K562 (cell line): ENCODE data around the gene PRKCB. TPM values are rescaled to one million over a fixed set of nuclear protein-coding genes. Genes with fewer than 3 reads are reported as not detected.

Source experiments
- CEBPB ChIP-seq: fragments of 450-650 bp; IDR thresholded peaks from 2 replicates; pipeline ENCODE4 v1.6.1; 2016; ENCODE audit warnings: missing genetic modification characterization, missing compliant biosample characterization
- CGGBP1 ChIP-seq: fragments of 250-450 bp; sonication (Bioruptor Pico); IDR thresholded peaks from 2 replicates; pipeline ENCODE4 v1.9.0; 2021; ENCODE audit warnings: mild to moderate bottlenecking
- FOXA3 ChIP-seq, 2 experiments: fragments of 450-650 bp in 1 of 2; sonication (generic) in 1 of 2; formaldehyde crosslinking; IDR thresholded peaks in 1 of 2; conservative IDR thresholded peaks in 1 of 2; 2 replicates each; pipeline versions ENCODE4 v1.4.0 to v1.8.0; 2020 to 2022; ENCODE audit warnings: mild to moderate bottlenecking in 2 of 2, missing genetic modification reagents in 1 of 2
- FOXJ3 ChIP-seq: sonication (generic); formaldehyde crosslinking; IDR thresholded peaks from 2 replicates; pipeline ENCODE4 v1.4.0; 2020; ENCODE audit warnings: mild to moderate bottlenecking, missing genetic modification reagents
- GABPB2 ChIP-seq: fragments of 250-450 bp; sonication (Bioruptor Pico); conservative IDR thresholded peaks from 2 replicates; pipeline ENCODE4 v1.5.1; 2021; ENCODE audit warnings: mild to moderate bottlenecking
- HNRNPK ChIP-seq: fragments of 200-400 bp; formaldehyde crosslinking; IDR thresholded peaks from one replicate; pipeline ENCODE4 v1.6.1; 2018; ENCODE audit warnings: mild to moderate bottlenecking, low read depth, low read length; ENCODE audit not compliant: poor library complexity, severe bottlenecking
- MCM2 ChIP-seq: fragments of 450-650 bp; IDR thresholded peaks from 2 replicates; pipeline ENCODE4 v1.6.1; 2017; ENCODE audit warnings: low read depth, mild to moderate bottlenecking
- RBFOX2 ChIP-seq: fragments of 200-400 bp; formaldehyde crosslinking; IDR thresholded peaks from 2 replicates; pipeline ENCODE4 v1.6.1; 2017; ENCODE audit warnings: low read depth, mild to moderate bottlenecking, low read length, moderate library complexity
- RCOR1 ChIP-seq, 2 experiments: IDR thresholded peaks; 2 replicates each; pipeline ENCODE4 v1.6.1; 2012; ENCODE audit warnings: low read depth in 2 of 2, low read length in 2 of 2, borderline replicate concordance in 1 of 2, improper control_type of control experiment in 1 of 2
- TBP ChIP-seq: optimal IDR thresholded peaks from 2 replicates; pipeline ENCODE3; 2011; ENCODE audit warnings: low read depth, low read length, improper control_type of control experiment
- ZNF212 ChIP-seq: fragments of 450-650 bp; formaldehyde crosslinking; IDR thresholded peaks from 2 replicates; pipeline ENCODE4 v1.4.0; 2020; ENCODE audit warnings: mild to moderate bottlenecking
- ZNF354B ChIP-seq: fragments of 250-450 bp; sonication (Bioruptor Pico); IDR thresholded peaks from 2 replicates; pipeline ENCODE4 v1.4.0; 2020
- ZNF586 ChIP-seq: fragments of 450-650 bp; formaldehyde crosslinking; conservative IDR thresholded peaks from 2 replicates; pipeline ENCODE4 v1.4.0; 2020; ENCODE audit warnings: mild to moderate bottlenecking, moderate library complexity
- polyA plus RNA-seq, 8 experiments: library from polyadenylated mRNA; depleted of rRNA in 4 of 8; stranded (reverse) in 5 of 8; unstranded in 3 of 8; fragments of >200 nt; fragmentation: Nextera tagmentation in 2 of 8; fragmentation: Illumina TruSeq in 1 of 8; extraction: Ambion mirVana in 2 of 8; extraction: Trizol in 1 of 8; gene quantifications; 2 replicates each; pipeline versions ENCODE4 v1.2.1 to v1.2.3, GENCODE V29; 2011 to 2014; ENCODE audit warnings: inconsistent platforms in 1 of 8, missing spikeins in 1 of 8
- total RNA-seq, 7 experiments: library from RNA; depleted of rRNA in 6 of 7; stranded (reverse); fragments of >200 nt in 6 of 7; fragmentation: Illumina TruSeq in 2 of 7; extraction: Trizol in 2 of 7; gene quantifications; 2 replicates each; pipeline versions ENCODE4 v1.2.1 to v1.2.3, GENCODE V29; 2011 to 2021; ENCODE audit warnings: low replicate concordance in 1 of 7
- TF ChIP-seq, protein P1 (sequence below): fragments of 450-650 bp; IDR thresholded peaks from 2 replicates; pipeline ENCODE4 v1.6.1; 2014; ENCODE audit warnings: low read depth, mild to moderate bottlenecking, moderate library complexity, borderline replicate concordance
- TF ChIP-seq, protein P2 (sequence below), 2 experiments: fragments of 450-650 bp; formaldehyde crosslinking in 1 of 2; IDR thresholded peaks; 2 replicates each; pipeline versions ENCODE4 v1.4.0 to v1.6.1; 2014 to 2020; ENCODE audit warnings: mild to moderate bottlenecking in 2 of 2, borderline replicate concordance in 1 of 2, low read depth in 1 of 2

PRKCB gene
- total and polyA plus RNA-seq, 9 of the 15 experiments (the other 6 are each of a cell fraction or from before 2014, with no cell fraction given): 49.9 to 276 (median 148) TPM

DNA sequence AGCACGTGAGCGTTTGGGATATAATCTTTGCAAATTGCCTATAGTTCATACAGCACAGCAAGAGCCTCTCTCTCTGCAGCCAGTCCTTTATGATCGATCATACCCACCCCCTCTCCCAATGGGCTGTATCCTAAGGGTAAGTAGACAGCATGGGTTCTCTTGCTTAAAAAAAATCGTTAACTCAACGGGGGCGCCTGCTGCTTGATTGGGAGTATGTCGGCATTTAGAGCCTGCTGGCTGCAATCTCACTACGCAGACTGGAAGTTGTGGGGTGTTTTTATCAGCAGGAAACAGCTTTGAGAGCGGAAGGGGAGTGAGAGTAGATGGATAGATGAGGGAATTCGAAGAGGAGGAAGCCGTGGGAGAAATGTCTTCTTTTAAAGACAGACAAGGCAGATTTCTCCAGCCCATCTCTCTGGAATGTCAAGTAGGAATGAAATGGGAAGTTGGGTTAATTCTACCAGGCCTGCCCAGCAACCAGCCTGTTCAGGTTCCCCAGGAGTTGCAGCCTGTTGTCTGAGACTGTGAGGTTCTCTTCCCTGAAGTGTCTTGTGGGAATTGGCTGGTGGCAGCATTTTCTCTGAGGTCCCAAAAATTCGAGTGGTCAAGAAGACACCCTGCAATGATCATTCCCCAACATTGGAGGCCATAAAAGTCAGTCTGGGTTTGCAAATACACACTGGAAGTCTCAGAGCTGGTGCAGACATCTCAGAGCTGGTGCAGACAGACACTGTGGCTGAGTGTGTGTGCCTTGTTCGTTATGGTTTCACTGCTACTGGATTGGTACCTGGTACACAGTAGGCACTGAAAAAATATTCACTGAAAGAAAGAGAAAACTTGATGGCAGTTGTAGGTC lies 65.6 kb downstream of the PRKCB start (continued):
- TF ChIP-seq, protein P1, sequence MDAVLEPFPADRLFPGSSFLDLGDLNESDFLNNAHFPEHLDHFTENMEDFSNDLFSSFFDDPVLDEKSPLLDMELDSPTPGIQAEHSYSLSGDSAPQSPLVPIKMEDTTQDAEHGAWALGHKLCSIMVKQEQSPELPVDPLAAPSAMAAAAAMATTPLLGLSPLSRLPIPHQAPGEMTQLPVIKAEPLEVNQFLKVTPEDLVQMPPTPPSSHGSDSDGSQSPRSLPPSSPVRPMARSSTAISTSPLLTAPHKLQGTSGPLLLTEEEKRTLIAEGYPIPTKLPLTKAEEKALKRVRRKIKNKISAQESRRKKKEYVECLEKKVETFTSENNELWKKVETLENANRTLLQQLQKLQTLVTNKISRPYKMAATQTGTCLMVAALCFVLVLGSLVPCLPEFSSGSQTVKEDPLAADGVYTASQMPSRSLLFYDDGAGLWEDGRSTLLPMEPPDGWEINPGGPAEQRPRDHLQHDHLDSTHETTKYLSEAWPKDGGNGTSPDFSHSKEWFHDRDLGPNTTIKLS: peak; percentile 53; the same call in 1 of the 2 replicates
- TF ChIP-seq CEBPB (tag) (peak; percentile 60), FOXJ3 (CRISPR knock-in tag) (no peak), ZNF586 (CRISPR knock-in tag) (no peak), ZNF212 (CRISPR knock-in tag) (no peak), HNRNPK (no peak), RCOR1 (IDR thresholded peaks at IDR 0.05; ENCODE audit: borderline replicate concordance in 1 of 2, low read depth in 2 of 2, low read length in 2 of 2) (peak; percentile 93 to 95; a peak in 3 of 4 replicates), TBP (peak; percentile 42), RBFOX2 (peak; percentile 64), MCM2 (no peak), ZNF354B (no peak), GABPB2 (no peak), CGGBP1 (CRISPR knock-in tag) (no peak), FOXA3 (CRISPR knock-in tag; conservative IDR thresholded peaks at IDR 0.05 in 1 of 2, IDR thresholded peaks at IDR 0.05 in 1 of 2) (no peak)
- TF ChIP-seq, protein P2, sequence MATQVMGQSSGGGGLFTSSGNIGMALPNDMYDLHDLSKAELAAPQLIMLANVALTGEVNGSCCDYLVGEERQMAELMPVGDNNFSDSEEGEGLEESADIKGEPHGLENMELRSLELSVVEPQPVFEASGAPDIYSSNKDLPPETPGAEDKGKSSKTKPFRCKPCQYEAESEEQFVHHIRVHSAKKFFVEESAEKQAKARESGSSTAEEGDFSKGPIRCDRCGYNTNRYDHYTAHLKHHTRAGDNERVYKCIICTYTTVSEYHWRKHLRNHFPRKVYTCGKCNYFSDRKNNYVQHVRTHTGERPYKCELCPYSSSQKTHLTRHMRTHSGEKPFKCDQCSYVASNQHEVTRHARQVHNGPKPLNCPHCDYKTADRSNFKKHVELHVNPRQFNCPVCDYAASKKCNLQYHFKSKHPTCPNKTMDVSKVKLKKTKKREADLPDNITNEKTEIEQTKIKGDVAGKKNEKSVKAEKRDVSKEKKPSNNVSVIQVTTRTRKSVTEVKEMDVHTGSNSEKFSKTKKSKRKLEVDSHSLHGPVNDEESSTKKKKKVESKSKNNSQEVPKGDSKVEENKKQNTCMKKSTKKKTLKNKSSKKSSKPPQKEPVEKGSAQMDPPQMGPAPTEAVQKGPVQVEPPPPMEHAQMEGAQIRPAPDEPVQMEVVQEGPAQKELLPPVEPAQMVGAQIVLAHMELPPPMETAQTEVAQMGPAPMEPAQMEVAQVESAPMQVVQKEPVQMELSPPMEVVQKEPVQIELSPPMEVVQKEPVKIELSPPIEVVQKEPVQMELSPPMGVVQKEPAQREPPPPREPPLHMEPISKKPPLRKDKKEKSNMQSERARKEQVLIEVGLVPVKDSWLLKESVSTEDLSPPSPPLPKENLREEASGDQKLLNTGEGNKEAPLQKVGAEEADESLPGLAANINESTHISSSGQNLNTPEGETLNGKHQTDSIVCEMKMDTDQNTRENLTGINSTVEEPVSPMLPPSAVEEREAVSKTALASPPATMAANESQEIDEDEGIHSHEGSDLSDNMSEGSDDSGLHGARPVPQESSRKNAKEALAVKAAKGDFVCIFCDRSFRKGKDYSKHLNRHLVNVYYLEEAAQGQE (IDR thresholded peaks at IDR 0.05; ENCODE audit: borderline replicate concordance): peak; percentile 48; the same call in 1 of the 2 replicates
- TF ChIP-seq, protein P2 (CRISPR knock-in tag; IDR thresholded peaks at IDR 0.05; ENCODE audit: low read depth): no peak
